GM21367 (cell line): ENCODE data around the gene CBX7.

Experiments used
- ATAC-seq: cut with Tn5 transposase; IDR thresholded peaks from one replicate; pipeline ENCODE4 v1.9.1; 2021; ENCODE audit not compliant: unreplicated experiment

The CBX7 gene

DNA sequence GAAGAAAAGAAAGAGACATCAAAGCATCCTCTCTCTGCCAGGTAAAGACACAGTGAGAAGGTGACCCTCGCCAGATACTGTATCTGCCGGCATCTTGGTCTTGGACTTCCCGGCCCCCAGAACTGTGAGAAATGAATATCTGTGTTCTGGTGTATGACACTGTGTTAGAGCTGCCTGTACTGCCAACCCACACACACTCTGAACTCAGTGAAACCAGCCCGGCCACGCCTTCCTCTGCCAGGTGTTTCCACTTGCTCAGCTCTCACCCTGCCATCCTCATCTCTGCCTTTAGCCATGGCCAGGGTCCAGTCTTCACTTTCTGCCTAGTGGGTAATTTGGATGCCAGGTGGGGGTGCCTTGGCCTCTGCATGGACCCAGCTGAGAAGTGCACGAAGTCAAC lies 24.0 kb downstream of the CBX7 start:
- no peak for ATAC-seq

DNA sequence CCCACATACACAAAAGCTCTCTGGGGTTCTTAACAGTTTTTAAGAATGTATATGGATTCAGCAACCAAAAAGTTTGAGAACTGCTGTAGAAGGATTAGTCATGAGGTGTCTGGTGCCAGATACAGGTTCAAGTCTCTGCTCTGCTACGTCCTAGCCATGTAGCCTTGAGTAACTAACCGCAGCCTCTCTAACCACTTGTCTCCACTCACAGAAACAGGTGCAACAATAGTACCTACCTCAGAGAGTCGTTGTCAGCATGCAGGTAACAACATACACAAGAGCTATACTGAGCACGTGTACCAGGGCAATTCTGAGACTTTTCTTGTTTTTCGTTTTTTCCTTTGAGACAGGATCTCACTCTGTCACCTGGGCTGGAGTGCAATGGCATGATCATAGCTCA lies 26.9 kb downstream of the CBX7 start:
- no peak for ATAC-seq

GRCh38 chr22:39123751-39124581 lies 28.5 kb downstream of the CBX7 start:
- no peak for ATAC-seq

DNA sequence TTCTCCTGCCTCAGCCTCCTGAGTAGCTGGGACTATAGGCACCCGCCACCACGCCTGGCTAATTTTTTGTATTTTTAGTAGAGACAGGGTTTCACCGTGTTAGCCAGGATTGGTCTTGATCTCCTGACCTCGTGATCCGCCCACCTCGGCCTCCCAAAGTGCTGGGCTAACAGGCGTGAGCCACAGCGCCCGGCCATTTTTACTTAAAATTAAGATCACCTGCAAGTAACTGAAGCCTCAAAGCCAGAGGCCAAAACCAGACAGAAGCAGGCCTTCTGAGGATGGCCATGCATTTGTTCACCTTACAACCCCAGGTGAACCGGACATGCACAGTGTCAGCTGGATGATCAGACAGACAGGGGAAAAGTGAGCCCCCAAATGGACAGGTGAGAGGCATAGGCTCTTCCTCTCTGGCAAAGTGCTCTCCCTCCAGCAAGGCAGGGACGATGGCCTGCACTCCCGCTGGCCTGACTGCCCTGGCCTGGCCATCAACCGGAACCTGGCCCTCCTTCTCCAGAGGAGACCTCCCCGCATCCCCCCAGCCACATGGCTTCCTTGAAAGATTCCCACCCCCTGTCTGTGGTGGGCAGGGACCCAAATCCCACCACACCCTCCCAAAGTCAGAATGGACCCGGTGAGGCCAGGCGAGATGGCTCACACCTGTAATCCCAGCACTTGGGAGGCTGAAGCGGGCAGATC lies 29.6 kb downstream of the CBX7 start:
- ATAC-seq: no peak

DNA sequence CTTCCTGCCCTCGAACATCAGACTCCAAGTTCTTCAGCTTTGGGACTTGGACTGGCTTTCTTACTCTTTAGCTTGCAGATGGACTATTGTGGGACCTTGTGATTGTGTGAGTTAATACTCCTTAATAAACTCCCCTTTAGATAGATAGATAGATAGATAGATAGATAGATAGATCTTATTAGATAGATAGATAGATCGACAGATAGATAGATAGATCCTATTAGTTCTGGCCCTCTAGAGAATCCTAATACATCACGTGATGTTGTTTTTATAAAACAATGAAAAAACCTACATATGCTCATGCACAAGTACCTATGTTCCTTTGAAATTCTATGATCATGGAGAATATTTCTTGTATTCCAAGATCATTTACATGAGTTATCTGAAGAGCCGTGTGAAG lies 31.5 kb downstream of the CBX7 start:
- no peak for ATAC-seq

DNA sequence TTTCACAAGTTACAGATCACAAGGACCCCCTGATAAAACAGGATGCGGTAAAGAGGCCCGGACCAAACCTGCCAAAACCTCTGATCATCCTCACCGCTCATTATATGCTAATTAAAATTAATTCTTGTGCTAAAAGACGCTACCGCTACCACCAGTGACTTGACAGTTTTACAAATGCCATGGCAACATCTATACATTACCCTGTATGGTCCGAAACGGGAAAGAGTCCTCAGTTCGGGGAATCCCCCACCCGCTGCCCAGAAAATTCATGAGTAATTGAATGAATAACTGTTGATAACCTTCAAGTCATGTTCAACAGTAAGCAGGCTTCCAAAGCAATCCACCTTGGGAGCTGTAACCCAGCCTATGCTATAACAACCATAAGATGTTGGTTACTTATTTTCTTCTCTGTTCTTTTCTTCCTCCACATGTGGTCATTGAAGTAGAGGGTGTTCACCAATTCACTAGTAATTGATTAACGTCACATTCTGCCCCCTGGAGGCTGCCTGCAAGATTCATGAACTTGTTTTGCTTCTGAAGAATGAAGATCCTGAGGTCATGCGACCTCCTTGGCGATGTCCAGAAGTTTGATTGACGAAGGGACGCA lies 34.8 kb downstream of the CBX7 start:
- no peak for ATAC-seq

- ATAC-seq: no peak
These were observed 36.4 kb downstream of the CBX7 start for GRCh38 chr22:39115977-39116621.

DNA sequence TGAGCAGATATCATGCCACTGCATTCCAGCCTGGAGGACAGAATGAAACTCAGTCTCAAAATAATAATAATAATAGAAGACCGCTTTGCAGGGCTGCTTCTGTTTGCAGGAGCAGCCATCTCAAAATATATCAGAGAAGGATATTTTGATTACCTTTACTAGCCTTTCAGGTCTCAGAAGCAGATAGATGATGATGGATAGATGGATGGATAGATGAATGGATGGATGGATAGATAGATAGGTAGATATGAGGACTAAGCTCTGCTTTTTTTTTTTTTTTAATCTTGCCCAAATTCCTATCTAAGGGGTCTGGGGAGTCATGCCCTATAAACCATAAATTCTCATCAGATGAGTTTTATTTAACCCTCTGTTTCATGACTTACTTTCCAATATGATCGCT lies 36.9 kb downstream of the CBX7 start:
- ATAC-seq: no peak

GRCh38 chr22:39114112-39114511 lies 38.4 kb downstream of the CBX7 start:
- ATAC-seq: no peak

DNA sequence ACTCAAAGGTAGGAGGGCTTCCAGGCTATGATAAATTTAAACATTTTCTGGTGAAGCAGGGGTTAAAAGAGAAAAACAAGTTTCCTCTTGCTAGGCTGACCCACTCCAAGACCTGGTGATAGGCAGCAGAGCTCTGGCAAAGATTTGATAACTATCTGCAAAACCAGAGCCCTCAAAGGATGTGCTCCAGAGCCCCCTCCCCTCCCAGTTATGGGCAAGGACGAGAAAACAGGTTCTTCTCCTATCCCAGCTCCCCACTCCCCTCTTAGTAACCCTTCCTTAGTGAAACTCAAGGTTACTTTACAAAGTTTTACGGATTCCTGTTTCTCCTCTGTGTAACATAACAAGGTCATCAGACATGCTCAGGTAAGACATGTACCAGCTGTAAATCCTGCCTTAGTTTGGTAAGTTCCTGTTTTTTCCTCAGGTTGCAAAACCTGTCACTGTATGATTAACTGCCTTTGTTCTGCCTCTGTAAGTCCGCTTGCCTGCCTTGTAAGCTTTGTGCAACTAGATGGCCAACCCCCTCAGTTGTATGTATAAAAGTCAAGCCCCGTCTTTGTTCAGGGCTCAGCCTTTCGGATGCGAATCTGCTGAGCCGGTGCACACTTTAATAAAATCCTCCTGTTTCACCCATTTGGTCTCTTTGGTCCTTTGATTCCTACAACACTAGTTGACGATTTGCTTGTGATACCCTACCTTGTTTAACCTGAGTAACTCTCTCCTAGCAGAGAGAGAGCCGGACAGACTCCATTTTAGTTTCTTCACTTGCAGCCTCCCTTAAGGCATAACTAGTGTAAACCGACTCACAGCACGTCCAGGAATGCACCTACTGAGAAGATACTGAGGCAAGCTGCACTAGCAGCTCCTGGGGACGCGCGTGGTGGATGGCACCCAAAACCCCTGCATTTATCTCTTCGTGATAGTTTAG lies 41.6 kb downstream of the CBX7 start:
- ATAC-seq: no peak

GRCh38 chr22:39109361-39109760 lies 43.1 kb downstream of the CBX7 start:
- ATAC-seq: no peak

GRCh38 chr22:39108487-39108886 lies 44.0 kb downstream of the CBX7 start:
- no peak for ATAC-seq

DNA sequence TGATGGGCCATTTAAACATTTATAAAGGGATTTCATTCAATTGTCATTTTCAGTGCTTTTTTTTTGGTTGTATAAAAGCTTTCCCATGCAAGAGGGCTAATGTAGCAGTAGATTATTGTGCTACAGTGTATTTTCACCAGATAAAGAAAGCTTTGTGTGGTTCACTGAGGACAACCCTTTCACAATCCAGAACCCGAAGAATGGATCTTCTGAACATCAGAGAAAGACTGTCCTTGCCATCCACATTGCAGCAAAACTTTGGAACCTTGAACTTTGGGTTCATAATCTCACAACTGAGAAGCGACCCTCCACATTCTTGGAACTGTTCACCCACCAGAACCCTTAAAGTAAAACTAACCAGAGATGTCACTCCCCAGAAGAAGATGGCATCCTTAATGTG lies 46.2 kb downstream of the CBX7 start:
- ATAC-seq: no peak

- ATAC-seq: no peak
These were observed 49.0 kb downstream of the CBX7 start for GRCh38 chr22:39103431-39103830.

DNA sequence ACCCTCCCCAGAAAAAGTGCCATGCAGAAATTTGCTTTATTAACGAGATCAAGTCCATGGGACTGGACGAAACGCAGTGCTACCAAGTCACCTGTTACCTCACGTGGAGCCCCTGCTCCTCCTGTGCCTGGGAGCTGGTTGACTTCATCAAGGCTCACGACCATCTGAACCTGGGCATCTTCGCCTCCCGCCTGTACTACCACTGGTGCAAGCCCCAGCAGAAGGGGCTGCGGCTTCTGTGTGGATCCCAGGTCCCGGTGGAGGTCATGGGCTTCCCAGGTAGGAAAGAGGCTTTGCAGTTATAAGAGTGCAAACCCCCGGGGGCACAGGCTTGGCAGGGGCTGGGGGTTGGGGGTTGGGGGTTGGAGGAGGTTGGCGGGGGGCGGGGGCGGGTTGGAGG lies 51.3 kb downstream of the CBX7 start:
- ATAC-seq: no peak

- ATAC-seq: no peak
These were observed 53.9 kb downstream of the CBX7 start for GRCh38 chr22:39098576-39098975.

GRCh38 chr22:39098026-39098425 lies 54.5 kb downstream of the CBX7 start:
- ATAC-seq: no peak

GRCh38 chr22:39097098-39098020 lies 55.1 kb downstream of the CBX7 start, which contains the start of gene APOBEC3H:
Gene APOBEC3H (plus strand): TSS chr22:39097244. CDS start chr22:39100279, 3,035 bp downstream.
- no peak for ATAC-seq

DNA sequence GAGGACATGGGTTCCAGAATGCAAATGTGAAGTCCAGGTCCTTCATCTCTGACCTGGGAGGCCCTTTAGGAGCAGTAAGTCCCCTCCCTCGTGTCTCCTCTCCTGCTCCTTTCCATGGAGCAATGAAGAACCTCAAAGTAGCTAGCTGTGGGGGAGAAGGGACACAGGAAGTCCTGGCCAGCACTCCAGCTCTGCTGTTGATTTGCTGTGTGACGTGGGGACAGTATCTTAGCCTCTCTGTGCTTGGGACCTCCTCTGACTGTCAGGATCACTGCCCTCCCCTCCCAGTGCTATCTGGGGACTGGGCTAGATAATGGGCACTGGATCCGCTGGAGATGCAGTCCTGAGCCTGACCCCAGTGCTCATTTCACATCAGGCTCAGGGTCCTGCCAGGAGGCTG lies 56.5 kb downstream of the CBX7 start:
- no peak for ATAC-seq
